Hepatocyte (in vitro differentiated cells): ENCODE results near the gene CSKMT.

ENCODE experiments used
- EZH2 ChIP-seq: fragments of 200-600 bp; sonication (generic); IDR thresholded peaks from 2 replicates; pipeline ENCODE4 v1.6.1; 2016; ENCODE audit warnings: antibody characterized with exemption, mild to moderate bottlenecking, borderline replicate concordance
- EZH2phosphoT487 ChIP-seq: fragments of 200-600 bp; sonication (generic); IDR thresholded peaks from one replicate; pipeline ENCODE4 v1.6.1; 2018; ENCODE audit warnings: antibody characterized with exemption, mild to moderate bottlenecking, low read depth, moderate library complexity; ENCODE audit not compliant: unreplicated experiment, severe bottlenecking
- TF ChIP-seq, protein P1 (sequence below): fragments of 200-600 bp; sonication (generic); IDR thresholded peaks from 2 replicates; pipeline ENCODE4 v1.5.1; 2016; ENCODE audit warnings: antibody characterized with exemption, mild to moderate bottlenecking; ENCODE audit not compliant: poor library complexity

DNA sequence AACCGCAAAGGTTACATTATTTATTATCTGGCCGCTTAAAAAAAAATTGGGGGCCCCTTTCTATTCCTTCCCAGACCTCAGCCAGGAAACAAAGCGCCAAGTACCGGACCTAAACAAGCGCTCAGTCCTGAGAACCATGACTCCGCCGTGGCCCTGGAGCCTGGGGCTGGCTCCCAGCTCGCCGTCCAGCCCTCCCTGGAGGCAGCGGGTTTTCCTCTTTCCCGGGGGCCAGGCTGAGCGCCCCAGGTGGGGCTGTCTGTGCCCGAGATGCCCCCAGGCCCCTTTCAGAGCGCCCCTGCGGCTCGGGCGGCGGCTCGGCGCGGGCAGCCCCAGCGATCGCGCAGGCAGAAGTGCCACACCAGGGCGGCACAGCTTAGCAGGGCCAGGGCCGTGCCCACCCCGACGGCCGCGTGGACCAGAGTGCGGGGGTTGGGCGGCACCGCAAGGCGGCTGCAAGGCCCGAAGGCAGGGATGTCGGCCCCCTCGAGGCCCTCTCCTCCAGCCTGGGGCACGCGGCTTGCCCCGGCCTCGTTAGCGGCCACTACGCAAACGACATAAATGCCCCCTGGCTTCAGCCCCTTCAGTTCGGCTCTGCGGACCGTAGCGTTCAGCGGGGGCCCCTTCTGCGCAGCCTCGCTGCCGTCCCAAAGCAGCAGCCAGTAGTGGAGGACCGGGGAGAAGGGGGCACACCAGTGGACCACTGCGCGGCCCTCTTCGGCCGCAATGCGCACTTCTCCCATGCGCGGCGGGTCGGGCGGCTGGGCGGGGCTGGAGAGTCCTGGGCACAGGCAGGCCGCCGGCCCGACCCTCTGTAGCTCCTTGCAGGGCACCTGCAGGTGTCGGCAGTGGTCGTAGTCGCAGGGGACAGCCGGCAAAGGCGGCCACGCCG, 22.6 kb downstream of the CSKMT start:
- TF ChIP-seq, protein P1, sequence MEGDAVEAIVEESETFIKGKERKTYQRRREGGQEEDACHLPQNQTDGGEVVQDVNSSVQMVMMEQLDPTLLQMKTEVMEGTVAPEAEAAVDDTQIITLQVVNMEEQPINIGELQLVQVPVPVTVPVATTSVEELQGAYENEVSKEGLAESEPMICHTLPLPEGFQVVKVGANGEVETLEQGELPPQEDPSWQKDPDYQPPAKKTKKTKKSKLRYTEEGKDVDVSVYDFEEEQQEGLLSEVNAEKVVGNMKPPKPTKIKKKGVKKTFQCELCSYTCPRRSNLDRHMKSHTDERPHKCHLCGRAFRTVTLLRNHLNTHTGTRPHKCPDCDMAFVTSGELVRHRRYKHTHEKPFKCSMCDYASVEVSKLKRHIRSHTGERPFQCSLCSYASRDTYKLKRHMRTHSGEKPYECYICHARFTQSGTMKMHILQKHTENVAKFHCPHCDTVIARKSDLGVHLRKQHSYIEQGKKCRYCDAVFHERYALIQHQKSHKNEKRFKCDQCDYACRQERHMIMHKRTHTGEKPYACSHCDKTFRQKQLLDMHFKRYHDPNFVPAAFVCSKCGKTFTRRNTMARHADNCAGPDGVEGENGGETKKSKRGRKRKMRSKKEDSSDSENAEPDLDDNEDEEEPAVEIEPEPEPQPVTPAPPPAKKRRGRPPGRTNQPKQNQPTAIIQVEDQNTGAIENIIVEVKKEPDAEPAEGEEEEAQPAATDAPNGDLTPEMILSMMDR, result no peak
- TF ChIP-seq EZH2 (no peak), EZH2phosphoT487 (no peak)
